HG03575 (cell line): ENCODE results near the gene CFAP157.

Experiments
- ATAC-seq: cut with Tn5 transposase; IDR thresholded peaks from one replicate; pipeline ENCODE4 v1.9.1; 2021; ENCODE audit not compliant: unreplicated experiment, insufficient number of reproducible peaks, low FRiP score; ENCODE audit errors: extremely low read depth

CFAP157 gene

GRCh38 chr9:127706836-127707241 is at the start of gene CFAP157:
Gene CFAP157 (plus strand): TSS chr9:127706988. CDS start chr9:127707032, 44 bp downstream.
- ATAC-seq: no peak

- no peak for ATAC-seq
These were observed 48.4 kb upstream of the CFAP157 start for GRCh38 chr9:127658428-127658827.

- no peak for ATAC-seq
These were observed 45.7 kb upstream of the CFAP157 start for GRCh38 chr9:127660886-127661741.

- ATAC-seq: no peak
These were observed 44.2 kb upstream of the CFAP157 start for GRCh38 chr9:127662617-127663016.

- ATAC-seq: no peak
These were observed 42.5 kb upstream of the CFAP157 start for GRCh38 chr9:127664324-127664677.

GRCh38 chr9:127664678-127665507 is 41.9 kb upstream of the CFAP157 start:
- ATAC-seq: no peak

GRCh38 chr9:127667127-127667844 is 39.5 kb upstream of the CFAP157 start:
- no peak for ATAC-seq

- no peak for ATAC-seq
These were observed 38.9 kb upstream of the CFAP157 start for GRCh38 chr9:127667906-127668305.

GRCh38 chr9:127673234-127673633 is 33.6 kb upstream of the CFAP157 start:
- ATAC-seq: no peak

GRCh38 chr9:127676638-127677037 is 30.1 kb upstream of the CFAP157 start:
- no peak for ATAC-seq

- ATAC-seq: no peak
These were observed 27.3 kb upstream of the CFAP157 start for GRCh38 chr9:127679506-127679905.

- ATAC-seq: no peak
These were observed 26.6 kb upstream of the CFAP157 start for GRCh38 chr9:127680226-127680625.

- ATAC-seq: no peak
These were observed 25.9 kb upstream of the CFAP157 start for GRCh38 chr9:127680846-127681245.

GRCh38 chr9:127682351-127683136 is 24.2 kb upstream of the CFAP157 start:
- ATAC-seq: no peak

GRCh38 chr9:127683723-127684122 is 23.1 kb upstream of the CFAP157 start:
- ATAC-seq: no peak

- ATAC-seq: no peak
These were observed 22.2 kb upstream of the CFAP157 start for GRCh38 chr9:127684576-127684975.

- ATAC-seq: no peak
These were observed 20.1 kb upstream of the CFAP157 start for GRCh38 chr9:127686461-127687393.
